Hepatocyte (in vitro differentiated cells): ENCODE measurements around the gene TWNK. TPM values are rescaled to one million over a fixed set of nuclear protein-coding genes. Genes with fewer than 3 reads are reported as not detected.
A peak's percentile ranks its signal among the peaks of the same experiment; 100 is the strongest.
"Not testable (repeated sequence)": the region's sequence is repeated elsewhere in the genome, so short reads cannot be mapped to it uniquely, and the experiment has no call there.

Source experiments
- DNase-seq: peaks from one replicate; pipeline ENCODE4 v3.0.0-alpha.2; 2016; ENCODE audit warnings: low spot score
- H2AFZ ChIP-seq: fragments of 200-600 bp; sonication (generic); 2 replicates; pipeline ENCODE4 v1.6.0; 2016; ENCODE audit warnings: antibody characterized with exemption, mild to moderate bottlenecking
- H3K27ac ChIP-seq: fragments of 200-600 bp; sonication (generic); 2 replicates; pipeline ENCODE4 v1.5.1; 2016; ENCODE audit warnings: mild to moderate bottlenecking
- H3K27me3 ChIP-seq: fragments of 200-600 bp; sonication (generic); 2 replicates; pipeline ENCODE4 v1.6.1; 2016
- H3K36me3 ChIP-seq: fragments of 200-600 bp; sonication (generic); replicated peaks from 2 replicates; pipeline ENCODE4 v1.5.1; 2016; ENCODE audit warnings: low read depth; ENCODE audit not compliant: insufficient read depth
- H3K4me1 ChIP-seq: fragments of 200-600 bp; sonication (generic); 2 replicates; pipeline ENCODE4 v1.5.1; 2016; ENCODE audit warnings: mild to moderate bottlenecking, moderate library complexity; ENCODE audit not compliant: insufficient read depth
- H3K4me2 ChIP-seq: fragments of 200-600 bp; sonication (generic); 2 replicates; pipeline ENCODE4 v1.6.0; 2016
- H3K4me3 ChIP-seq: fragments of 200-600 bp; sonication (generic); 2 replicates; pipeline ENCODE4 v1.5.1; 2016; ENCODE audit warnings: mild to moderate bottlenecking
- H3K79me2 ChIP-seq: fragments of 200-600 bp; sonication (generic); 2 replicates; pipeline ENCODE4 v1.6.0; 2017; ENCODE audit warnings: mild to moderate bottlenecking
- H3K9me2 ChIP-seq: fragments of 200-600 bp; sonication (generic); replicated peaks from 2 replicates; pipeline ENCODE4 v1.6.0; 2017; ENCODE audit warnings: mild to moderate bottlenecking; ENCODE audit not compliant: insufficient read depth
- H3K9me3 ChIP-seq: fragments of 200-600 bp; sonication (generic); 2 replicates; pipeline ENCODE4 v1.5.1; 2016; ENCODE audit warnings: low read depth, mild to moderate bottlenecking
- H4K20me1 ChIP-seq: fragments of 200-600 bp; sonication (generic); 2 replicates; pipeline ENCODE4 v1.6.0; 2016; ENCODE audit warnings: mild to moderate bottlenecking; ENCODE audit not compliant: insufficient read depth, poor library complexity, severe bottlenecking
- CTCF ChIP-seq: fragments of 200-600 bp; sonication (generic); IDR thresholded peaks from 2 replicates; pipeline ENCODE4 v1.5.1; 2016; ENCODE audit warnings: antibody characterized with exemption, mild to moderate bottlenecking; ENCODE audit not compliant: poor library complexity
- EZH2 ChIP-seq: fragments of 200-600 bp; sonication (generic); IDR thresholded peaks from 2 replicates; pipeline ENCODE4 v1.6.1; 2016; ENCODE audit warnings: antibody characterized with exemption, mild to moderate bottlenecking, borderline replicate concordance
- EZH2phosphoT487 ChIP-seq: fragments of 200-600 bp; sonication (generic); IDR thresholded peaks from one replicate; pipeline ENCODE4 v1.6.1; 2018; ENCODE audit warnings: antibody characterized with exemption, mild to moderate bottlenecking, low read depth, moderate library complexity; ENCODE audit not compliant: unreplicated experiment, severe bottlenecking
- WGBS: methylation state at CpG from one replicate; pipeline ENCODE4 v1.1.6; 2016; ENCODE audit warnings: low lambda C conversion rate; ENCODE audit errors: missing lambda C conversion rate; 5-methylcytosine and 5-hydroxymethylcytosine counted together
- polyA plus RNA-seq: library from polyadenylated mRNA; unstranded; fragments of >200 nt; fragmentation: Nextera tagmentation; extraction: Ambion mirVana; gene quantifications from 2 replicates; pipeline ENCODE4 v1.2.1, GENCODE V29; 2016
- total RNA-seq: library from RNA; depleted of rRNA; stranded (reverse); fragments of >200 nt; gene quantifications from 2 replicates; pipeline ENCODE4 v1.2.3, GENCODE V29; 2014

TWNK gene
- total and polyA plus RNA-seq, 2 experiments from 2014 or later, result 4.0 to 5.0 TPM

GRCh38 chr10:100972115-100972903 lies 15.0 kb upstream of the TWNK start:
- DNase-seq, result no peak
- H3K4me2 ChIP-seq, result peak overlapping the region; percentile 98
- peaks cover 19% of the 10 kb centered on the region for H3K79me2 ChIP-seq
- no peaks in the 10 kb centered on the region for H4K20me1 ChIP-seq
- peaks cover 24% of the 10 kb centered on the region for H3K4me1 ChIP-seq
- H3K27ac ChIP-seq, result peak overlapping the region; percentile 83
- H3K27me3 ChIP-seq, result no peaks in the 10 kb centered on the region
- H3K9me3 ChIP-seq, result no peaks in the 10 kb centered on the region
- H3K36me3 ChIP-seq, result no peaks in the 10 kb centered on the region
- no peak for TF ChIP-seq EZH2
- TF ChIP-seq EZH2phosphoT487, result no peak
- no peak for TF ChIP-seq CTCF
- no peak overlapping the region for H3K4me3 ChIP-seq
- no peak overlapping the region for H2AFZ ChIP-seq
- H3K9me2 ChIP-seq, result no peaks in the 10 kb centered on the region
- 74% methylated on average over 13 of the region's 13 CpGs for WGBS

- H2AFZ ChIP-seq, result no peak overlapping the region
- DNase-seq, result no peak
- peak overlapping the region; percentile 83 for H3K27ac ChIP-seq
- H4K20me1 ChIP-seq, result no peaks in the 10 kb centered on the region
- H3K27me3 ChIP-seq, result no peaks in the 10 kb centered on the region
- H3K4me3 ChIP-seq, result no peak overlapping the region
- TF ChIP-seq CTCF (no peak), EZH2phosphoT487 (no peak), EZH2 (no peak)
- no peaks in the 10 kb centered on the region for H3K9me2 ChIP-seq
- H3K4me2 ChIP-seq, result no peak overlapping the region
- peaks cover 22% of the 10 kb centered on the region for H3K4me1 ChIP-seq
- H3K79me2 ChIP-seq, result peaks cover 19% of the 10 kb centered on the region
- no peaks in the 10 kb centered on the region for H3K9me3 ChIP-seq
- no peaks in the 10 kb centered on the region for H3K36me3 ChIP-seq
- WGBS, result 89% methylated on average over 6 of the region's 6 CpGs
Observed at GRCh38 chr10:100972904-100973535, 14.3 kb upstream of the TWNK start.

GRCh38 chr10:100975397-100975796 lies 11.9 kb upstream of the TWNK start:
- not testable (repeated sequence) for H3K9me2 ChIP-seq, H3K9me3 ChIP-seq, DNase-seq, H3K36me3 ChIP-seq, H3K4me2 ChIP-seq, H3K4me3 ChIP-seq, H3K27ac ChIP-seq, H2AFZ ChIP-seq, H4K20me1 ChIP-seq, H3K27me3 ChIP-seq
- Histone ChIP-seq H3K4me1 (peaks cover 19% of the 10 kb centered on the region), H3K79me2 (peaks cover 19% of the 10 kb centered on the region)
- WGBS, result 88% methylated on average over 8 of the region's 8 CpGs

- H3K4me2 ChIP-seq, result no peak overlapping the region
- H3K9me2 ChIP-seq, result no peaks in the 10 kb centered on the region
- WGBS, result 89% methylated on average over 3 of the region's 3 CpGs
- no peaks in the 10 kb centered on the region for H3K27me3 ChIP-seq
- no peaks in the 10 kb centered on the region for H3K9me3 ChIP-seq
- no peak overlapping the region for H2AFZ ChIP-seq
- H3K79me2 ChIP-seq, result peaks cover 18% of the 10 kb centered on the region
- peaks cover 7% of the 10 kb centered on the region for H3K4me1 ChIP-seq
- no peak overlapping the region for H3K4me3 ChIP-seq
- H3K36me3 ChIP-seq, result no peaks in the 10 kb centered on the region
- DNase-seq, result no peak
- TF ChIP-seq EZH2phosphoT487, result no peak
- no peak for TF ChIP-seq EZH2
- no peak for TF ChIP-seq CTCF
- H3K27ac ChIP-seq, result no peak overlapping the region
- no peaks in the 10 kb centered on the region for H4K20me1 ChIP-seq
Observed at GRCh38 chr10:100976906-100977305, 10.4 kb upstream of the TWNK start.
